ENCODE data around the gene ANKRA2.
A peak's percentile ranks its signal among the peaks of the same experiment; 100 is the strongest.

The ANKRA2 gene, protein sequence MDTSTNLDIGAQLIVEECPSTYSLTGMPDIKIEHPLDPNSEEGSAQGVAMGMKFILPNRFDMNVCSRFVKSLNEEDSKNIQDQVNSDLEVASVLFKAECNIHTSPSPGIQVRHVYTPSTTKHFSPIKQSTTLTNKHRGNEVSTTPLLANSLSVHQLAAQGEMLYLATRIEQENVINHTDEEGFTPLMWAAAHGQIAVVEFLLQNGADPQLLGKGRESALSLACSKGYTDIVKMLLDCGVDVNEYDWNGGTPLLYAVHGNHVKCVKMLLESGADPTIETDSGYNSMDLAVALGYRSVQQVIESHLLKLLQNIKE

DNA sequence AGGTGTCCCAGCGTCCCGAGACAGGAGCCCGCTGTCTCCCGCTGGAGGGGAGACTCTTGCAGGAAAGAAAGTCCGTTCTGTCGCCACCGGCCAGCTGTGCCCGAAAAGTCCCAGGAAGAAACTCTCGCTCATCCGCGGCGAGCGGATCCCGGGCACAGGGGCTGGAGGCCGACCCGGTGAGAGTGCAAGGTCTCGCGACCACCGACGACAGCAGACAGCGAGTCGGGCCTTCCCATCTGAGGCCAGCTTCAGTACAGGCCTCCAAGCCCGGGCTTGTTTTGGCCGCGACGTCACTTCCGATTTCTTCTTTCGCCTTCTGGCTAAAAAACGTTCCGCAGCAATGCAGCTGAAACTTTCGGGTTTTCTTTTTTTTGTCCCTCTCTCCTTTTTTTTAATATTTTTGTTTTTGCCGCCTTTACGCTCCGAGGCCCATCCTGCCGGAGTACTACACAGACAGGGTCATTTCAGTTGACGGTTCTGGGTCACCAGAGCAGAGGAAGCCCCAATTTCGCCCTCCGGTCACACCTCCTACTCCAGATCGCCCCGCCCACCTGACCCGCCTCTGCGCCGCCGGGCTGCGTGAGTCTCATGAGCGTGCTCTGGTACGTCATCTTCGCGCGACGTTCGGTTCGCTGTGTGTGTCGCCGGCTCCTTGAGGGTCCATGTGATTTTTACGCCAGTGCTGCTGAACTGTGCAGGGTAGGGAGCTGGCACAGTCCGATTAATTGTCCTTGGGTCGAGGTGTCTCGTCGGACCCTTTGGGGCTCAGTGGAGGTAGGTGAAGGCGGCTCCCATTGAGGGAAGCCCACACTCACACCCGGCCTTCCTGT lies at the start of gene ANKRA2, which contains the start of gene UTP15:
TSS of gene ANKRA2 (minus strand) at position 501 of the 830 bp plus-strand sequence. CDS start 2,758 bp downstream, outside the sequence.
TSS of gene UTP15 (plus strand) at position 605 of the 830 bp plus-strand sequence. CDS start 1,602 bp downstream, outside the sequence.
- DNase-seq: peak; percentile 94

DNA sequence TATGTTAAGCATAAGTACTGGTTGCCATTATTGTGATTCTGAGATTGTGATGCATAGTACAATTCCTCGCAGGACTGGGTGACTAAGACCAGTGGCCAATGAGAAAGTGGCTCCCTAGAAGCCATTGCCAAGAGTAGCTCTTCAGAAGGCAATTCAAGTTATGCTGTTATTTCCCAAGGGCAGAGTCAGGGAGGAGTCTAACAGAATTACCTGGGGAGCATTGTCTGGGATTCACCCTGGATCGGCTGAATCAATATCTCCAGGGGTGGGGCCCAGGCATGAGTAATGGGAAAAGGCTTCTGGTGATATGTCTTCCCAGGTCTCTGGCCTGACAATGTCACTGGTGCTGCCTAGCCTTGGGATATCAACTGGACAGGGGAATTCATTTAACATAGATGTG lies 49.6 kb upstream of the ANKRA2 start:
- DNase-seq: no peak

DNA sequence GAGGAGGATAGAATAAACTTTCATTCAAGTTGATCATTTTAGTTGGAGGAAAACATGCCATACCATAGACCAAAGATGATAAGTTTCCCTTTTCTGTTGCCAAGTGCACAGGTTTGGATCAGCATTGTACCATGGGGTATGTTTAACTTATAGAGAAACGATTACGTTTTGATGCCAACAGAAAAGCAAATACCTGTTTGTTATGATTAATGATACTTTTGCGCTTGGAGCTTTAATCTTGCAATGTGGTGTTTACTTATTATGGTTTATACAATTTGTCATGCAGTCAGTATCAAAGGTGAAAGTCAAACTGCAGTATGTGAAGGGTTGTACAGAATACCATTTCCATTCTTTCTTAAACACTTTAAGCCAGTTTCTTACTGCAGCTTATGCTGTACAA lies 47.4 kb upstream of the ANKRA2 start:
- DNase-seq: no peak

DNA sequence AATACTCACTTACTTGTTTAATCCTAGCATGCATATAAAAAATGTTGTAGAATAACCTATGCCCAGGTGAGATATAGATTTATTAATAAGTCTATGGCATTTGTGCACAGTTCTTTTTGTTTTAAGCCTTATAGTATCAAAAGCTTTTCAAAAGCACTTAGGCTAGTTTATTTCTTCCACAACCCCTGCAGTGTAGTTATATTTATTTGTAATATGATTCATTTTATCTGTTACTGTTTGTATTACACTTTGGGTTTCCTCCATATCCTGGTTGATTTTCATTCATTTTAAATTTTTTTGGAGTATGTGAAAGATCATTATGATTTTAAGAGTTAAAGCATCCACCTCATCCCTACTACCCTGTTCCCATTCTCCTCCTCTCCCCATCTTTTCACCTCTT lies 41.8 kb upstream of the ANKRA2 start:
- no peak for DNase-seq

DNA sequence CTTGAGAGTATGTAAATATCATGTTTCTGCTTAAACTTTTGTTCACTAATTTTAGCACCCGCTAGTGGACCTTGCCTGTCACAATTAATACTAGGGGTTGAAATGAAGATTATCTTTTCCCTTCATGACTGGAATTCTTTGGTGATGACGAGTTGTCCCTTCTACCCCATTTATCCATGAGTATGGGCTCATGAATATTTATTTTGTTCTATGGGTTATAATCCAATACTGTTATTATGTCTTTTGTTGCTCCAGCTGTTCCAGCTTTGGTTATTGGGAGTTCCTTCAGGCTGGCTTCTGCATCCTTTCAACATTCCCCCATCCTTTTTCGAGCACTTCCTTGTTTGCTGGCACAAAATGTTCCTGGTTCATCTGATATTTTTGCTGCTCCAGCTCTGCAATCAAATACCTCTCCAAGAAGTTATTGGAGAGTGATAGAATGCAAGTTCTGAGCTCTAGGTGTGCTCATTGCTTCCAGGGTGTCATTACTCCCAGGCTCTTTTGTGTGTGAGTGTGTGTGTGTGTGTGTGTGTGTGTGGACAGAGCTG lies 40.8 kb upstream of the ANKRA2 start:
- no peak for DNase-seq

DNA sequence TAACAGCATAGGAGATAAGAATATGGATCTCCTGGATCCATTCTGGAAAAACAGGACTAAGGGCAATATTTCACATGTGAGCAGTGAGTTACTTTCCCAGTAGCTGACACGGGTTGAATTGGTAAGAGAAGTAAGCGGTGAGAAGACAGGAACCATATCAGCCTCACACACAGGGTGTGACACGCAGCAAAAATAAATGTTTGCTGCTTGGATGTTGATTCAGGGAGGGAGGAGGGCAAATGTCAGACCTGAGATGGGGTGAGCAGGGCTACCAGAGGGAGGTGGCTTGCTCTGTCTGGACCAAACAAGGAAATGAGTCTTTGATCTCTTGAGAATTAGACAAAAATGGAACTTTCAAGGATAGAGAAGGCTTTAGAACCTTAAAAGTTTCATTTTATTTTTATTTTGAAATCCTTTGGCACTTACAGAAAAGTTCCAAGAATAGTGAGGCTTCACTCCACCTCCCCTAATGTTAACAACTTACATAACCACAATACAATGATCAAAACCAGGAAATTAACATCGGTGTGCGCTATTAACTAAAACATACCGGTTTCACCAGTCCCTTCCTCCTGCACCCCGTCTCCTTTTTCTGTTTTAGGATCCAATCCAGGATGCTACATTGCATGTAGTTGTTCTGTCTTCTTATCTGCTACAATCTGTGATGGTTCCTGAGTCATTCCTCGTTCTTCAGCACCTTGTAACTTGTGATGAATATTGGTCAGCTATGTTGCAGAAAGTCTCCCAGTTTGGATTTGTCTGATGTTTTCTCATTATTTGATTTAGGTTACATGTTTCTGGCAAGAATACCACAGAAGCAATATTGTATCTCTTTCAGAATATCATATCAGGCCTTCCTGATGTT lies 40.0 kb upstream of the ANKRA2 start:
- DNase-seq: no peak

DNA sequence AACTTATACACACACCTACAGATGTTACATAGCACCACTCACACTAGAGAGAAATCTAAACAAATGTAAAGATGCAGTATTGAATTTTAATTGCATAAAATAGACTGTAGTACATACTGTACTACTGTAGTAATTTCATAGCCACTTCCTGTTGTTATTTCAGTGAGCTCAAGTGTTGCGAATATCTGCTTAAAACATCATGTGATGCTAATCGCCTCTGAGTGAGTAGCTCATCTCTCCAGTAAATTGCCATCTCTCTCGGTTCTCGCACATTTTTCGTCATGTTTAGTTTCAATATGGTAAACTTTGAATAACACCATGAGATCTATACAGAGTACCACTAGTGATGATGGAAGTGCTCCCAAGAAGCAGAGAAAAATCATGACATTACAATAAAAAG lies 38.6 kb upstream of the ANKRA2 start:
- no peak for DNase-seq

DNA sequence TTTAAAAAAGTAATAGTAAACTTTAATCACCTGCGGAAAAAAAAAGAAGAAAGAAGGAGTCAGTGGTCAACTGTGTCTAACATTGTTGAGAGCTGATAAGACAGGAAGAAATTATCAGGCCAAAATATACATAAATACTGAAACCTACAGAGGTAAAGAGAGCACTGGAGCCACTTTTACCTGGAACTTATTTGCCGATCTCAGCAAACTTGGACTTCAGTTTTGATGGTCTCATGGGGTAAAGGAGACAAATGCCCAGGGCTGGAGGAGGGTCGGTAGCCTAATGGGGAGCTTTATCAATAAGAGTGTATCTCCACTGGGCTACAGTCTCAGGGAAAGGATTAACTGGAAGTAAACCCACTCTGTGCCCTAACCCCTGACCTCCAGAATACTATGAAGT lies 33.9 kb upstream of the ANKRA2 start:
- no peak for DNase-seq

DNA sequence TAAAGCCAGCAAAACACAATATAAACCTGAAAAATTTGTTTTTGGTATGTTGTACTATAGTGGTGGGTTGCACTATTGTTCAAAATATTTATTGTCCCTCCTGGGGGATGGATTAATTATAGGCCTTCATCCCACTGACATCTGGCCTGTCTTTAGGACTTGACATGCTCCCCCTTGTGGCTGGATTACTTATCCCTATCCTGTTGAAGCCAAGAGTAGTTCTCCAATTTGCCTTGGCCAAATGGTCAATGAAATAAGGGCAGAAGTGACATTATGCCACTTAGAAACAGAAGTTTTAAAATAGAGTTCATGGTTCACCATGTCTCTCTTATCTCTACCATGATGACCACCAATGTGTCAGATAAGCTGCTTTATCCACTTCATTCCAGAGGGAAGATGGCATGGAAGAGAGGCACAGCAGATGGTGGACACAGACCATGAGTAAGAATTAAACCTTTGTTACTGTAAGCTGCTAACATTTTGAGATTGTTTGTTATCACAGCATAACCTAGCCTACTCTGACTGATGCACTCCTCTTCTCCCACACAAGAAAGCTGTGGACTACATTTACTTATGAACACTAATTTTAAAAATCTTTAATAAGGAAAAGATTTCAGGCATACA lies 31.4 kb upstream of the ANKRA2 start:
- peak; percentile 36 for DNase-seq

DNA sequence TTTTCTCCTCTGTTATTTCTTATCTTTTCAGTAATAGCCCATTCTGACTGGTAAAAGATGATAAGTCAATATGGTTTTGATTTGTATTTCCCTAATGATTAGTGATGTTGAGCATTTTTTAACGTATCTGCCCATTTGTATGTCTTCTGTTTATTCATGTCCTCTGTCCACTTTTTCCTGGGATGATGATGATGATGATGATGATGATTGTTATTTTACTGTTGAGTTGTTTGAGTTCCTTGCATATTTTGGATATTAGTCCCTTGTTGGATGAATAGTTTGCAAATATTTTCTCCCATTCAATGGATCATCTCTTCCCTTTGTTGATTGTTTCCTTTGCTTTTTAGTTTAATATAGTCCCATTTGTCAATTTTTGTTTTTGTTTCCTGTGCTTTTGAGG lies 27.1 kb upstream of the ANKRA2 start:
- DNase-seq: no peak

DNA sequence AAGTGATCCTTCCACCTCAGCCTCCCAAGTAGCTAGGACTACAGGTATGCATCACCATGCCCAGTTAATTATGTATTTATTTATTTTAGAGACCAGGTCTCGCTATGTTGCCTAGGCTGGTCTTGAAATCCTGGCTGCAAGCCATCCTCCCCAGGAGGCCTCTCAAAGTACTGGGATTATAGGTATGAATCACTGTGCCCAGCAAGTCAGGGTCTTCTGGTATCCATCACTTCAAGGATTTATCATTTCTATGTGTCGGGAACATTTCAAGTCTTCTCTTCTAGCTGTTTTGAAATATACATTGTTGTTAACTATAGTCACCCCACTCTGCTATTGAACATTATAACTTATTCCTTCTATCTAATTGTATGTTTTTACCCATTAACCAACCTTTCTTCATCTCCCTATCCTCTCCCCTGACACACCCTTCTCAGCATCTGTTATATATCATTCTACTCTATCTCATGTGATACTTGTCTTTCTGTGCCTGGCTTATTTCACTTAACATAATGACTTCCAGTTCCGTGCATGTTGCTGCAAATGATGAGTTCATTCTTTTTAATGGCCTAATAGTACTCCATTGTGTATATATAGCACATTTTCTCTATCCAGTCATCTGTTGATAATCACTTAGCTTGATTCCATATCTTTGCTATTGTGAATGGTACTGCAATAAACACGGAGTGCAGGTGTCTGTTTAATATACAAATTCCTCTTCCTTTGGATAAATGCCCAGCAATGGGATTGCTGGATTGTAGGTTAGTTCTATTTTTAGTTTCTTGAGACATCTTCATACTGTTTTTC lies 26.5 kb upstream of the ANKRA2 start:
- DNase-seq: no peak

DNA sequence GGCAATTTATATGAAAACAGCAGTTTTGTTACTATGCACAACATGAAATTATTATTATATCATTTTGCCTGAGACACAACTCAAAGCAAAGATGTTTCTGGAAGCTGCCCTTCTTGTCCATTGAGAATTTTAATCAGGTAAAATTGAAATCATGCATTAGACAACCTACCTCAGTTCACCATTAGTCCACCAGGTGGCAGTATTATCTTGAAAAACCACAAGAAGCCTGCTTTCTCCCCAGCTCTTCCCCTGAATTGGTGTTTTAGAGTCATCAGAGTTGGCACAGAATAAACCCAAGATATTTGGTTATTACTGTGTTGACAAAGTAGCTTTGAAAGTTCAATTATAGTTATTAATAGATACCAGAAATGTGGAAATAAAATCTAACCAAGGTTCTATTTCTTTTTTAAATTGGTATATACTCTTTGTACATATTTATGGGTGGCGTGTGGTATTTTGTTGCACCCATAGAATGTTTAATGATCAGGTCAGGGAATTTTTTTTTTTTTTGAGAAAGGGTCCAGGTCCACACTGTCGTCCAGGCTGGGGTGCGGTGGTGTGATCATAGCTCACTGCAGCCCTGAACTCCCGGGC lies 25.8 kb upstream of the ANKRA2 start:
- peak; percentile 54 for DNase-seq

DNA sequence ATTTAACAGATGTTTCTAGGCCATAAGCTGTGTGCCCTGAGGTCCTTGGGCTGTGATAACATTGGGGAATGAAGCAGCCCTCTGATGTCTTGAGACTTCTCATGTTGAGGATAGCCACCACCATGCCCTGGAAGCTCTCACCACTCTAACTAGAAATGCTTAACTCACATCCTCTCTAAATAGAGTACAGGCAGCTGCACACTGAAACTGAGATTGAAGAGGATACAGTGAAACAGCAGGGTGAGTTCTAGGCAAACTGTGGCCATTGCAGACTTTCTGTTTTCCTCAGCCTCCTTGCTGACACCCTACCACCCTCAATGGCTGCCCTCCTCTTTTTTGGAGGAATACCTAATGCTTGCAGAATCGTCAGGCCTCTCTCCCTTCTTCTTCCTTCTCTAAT lies 22.5 kb upstream of the ANKRA2 start:
- DNase-seq: no peak

DNA sequence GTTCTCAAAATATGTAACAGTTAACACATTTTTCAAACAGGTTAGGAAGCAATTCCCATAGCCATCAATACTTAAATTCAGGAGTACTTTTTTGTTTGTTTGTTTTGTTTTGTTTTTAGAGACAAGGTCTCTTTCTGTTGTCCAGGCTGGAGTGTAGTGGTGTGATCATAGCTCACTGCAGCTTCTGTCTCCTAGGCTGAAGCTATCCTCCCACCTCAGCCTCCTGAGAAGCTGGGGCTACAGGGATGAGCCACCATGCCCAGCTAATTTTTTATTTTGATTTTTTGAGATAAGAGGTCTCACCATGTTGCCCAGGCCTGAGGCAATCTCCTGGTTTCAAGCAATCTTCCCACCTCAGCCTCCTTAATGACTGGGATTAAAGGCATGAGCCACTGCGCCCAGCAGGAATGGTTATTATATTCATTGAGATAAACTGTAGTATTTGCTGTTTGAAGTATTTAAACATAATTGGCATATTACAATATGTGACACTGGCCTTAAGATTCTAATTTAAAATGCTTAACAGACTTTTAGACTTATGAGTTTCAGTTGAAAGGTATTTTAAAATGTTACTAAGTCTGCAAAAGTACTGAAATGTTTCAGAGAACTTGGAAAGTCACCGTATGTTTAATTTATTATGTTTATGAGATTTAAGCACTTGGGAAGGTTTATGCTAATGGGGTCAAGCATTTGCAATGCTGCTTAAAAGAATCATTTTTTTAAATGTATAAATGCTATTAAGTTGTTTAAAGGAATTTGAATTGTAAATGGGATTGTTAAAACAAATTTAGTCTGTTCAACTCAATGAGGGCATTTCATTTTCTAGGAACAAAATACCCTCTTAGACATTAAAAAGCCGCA lies 17.1 kb upstream of the ANKRA2 start:
- no peak for DNase-seq

DNA sequence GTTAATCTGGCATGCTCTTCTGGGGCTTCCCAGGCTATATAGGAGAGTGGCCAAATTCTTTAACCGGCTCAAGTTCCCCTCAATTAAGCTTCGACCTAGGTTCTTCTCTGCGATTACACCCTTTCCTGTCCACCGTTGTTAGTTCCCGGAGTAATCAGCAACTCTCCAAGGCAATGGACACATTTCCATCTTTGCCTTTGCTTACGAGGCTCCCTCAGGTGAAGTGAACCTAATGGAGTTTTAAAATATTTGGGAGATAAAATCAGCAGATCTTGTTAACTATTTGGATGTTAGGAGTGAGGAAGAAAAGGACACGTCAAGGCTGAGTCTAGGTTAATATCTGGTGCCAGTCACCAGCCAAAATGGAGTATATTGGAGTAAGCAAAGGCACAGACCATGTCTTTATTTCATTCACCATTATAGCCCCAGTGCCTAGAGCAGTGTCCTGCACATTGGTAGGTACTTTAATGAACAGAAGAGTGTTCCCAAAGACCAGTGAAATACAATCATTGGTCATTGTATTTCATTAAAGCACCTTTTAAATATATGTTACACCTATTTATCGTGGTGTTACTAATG lies 619 bp upstream of the ANKRA2 start:
- no peak for DNase-seq

DNA sequence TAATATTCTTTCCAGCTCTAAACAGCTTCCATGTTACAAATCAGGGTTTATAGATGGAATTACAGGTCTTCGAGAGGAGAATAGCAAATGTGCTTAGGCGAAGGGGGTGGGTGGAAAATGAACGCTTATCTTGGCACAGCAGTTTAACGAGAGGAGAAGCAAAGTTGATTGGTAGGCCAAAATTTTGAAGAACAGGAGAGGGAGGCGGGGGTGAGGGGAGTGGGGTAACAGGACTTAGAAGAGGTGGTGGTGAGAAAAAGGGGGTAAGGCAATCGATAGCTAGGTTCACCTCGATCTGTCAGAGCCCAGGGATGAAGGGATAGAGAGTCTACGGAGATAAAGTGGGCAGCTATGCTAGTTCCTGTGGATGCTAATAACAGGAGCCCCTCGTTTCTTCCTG lies 764 bp downstream of the ANKRA2 start:
- DNase-seq: no peak

DNA sequence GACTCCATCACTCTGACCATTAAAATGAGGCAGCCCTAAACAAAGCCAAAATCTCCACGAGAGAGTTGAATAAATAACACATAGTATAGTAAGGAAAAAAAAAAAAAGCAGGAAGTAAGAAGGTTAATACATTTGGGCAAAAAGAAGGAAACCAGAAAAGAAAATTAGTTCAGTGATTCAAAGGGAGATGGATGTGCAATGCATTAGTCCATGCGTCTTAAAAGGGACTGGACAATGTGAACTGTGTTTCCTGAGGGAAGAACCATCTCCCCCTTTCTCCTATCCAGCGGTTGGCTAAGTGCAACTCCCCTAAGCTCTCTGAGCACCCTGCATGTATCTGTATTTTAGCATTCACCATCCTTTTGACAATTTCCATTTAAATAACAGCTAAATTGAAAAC lies 1.4 kb downstream of the ANKRA2 start:
- DNase-seq: no peak

DNA sequence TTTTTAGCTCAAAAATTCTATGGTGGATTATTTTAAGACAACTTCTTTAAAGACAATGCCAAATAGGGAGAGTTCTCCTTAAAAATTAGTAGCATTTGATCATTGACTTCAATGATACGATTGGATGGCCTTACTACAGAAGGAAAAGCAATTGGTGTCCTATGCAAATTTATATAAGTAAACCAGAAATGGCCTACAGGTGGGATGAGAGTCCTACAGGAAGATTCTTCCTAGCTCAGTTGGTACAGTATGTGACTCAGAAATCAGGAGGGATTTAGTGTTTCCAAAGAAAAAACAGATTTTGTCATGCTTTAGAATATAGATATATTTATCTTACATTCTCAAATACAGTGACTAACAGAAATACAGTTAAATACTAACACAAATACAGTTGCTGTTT lies 6.5 kb downstream of the ANKRA2 start:
- no peak for DNase-seq

DNA sequence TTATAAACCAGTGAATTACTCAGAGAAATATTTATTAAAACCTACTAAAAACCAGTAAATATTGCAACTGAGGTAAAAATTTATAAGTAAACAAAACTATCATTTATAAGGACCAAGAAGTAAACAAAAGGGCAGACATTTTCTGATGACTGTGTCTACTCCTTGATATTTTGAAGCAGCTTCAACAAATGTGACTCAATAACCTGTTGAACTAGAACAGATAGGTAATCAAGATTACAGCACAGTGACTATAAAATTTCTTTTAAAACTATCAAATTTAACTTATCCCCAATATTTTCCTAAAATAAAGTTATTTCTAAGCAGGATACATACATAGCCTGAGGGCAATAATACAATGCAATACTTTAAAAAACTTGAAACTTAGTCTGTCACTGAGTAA lies 12.8 kb downstream of the ANKRA2 start:
- DNase-seq: no peak

DNA sequence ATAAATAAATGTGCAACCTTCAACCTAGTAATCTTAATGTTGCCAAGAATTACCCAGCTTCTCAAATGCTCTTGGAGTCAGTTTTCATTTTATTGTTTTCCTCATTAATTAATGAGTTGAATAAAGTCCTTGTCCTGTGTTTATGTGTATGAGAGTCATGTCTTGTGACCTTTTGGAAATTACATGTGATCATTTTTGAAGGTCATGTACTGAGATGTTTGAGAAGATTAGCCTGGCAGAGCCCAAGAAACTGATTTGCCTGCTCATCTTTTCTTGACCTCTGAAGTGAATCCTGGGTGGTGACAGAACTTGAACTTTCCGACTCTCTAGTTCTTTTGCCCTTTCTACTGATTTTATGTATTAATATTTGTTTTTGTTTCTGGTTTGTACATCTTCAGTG lies 15.4 kb downstream of the ANKRA2 start:
- no peak for DNase-seq

All from MV-4-11 (cell line).